Cardiac muscle cell (in vitro differentiated cells and primary cell): Measurements from ENCODE around the gene RFX3. TPM values are rescaled to one million over a fixed set of nuclear protein-coding genes. Genes with fewer than 3 reads are reported as not detected.

Experiments
- DNase-seq, 2 donors: peaks; one replicate each; pipeline versions ENCODE4 v3.0.0 to v3.0.0-alpha.2; 2010 to 2017; ENCODE audit warnings: low read depth in 1 of 2, low spot score in 1 of 2
- H3K27ac ChIP-seq: fragments of 200-600 bp; sonication (generic); 2 replicates; pipeline ENCODE4 v1.5.1; 2016
- H3K27me3 ChIP-seq: fragments of 200-600 bp; sonication (generic); 2 replicates; pipeline ENCODE4 v1.6.0; 2016; ENCODE audit warnings: control low read depth
- H3K36me3 ChIP-seq: fragments of 200-600 bp; sonication (generic); 2 replicates; pipeline ENCODE4 v1.5.1; 2016; ENCODE audit warnings: control low read depth
- H3K4me1 ChIP-seq: fragments of 200-600 bp; sonication (generic); 2 replicates; pipeline ENCODE4 v1.8.1; 2017; ENCODE audit warnings: low read depth, mild to moderate bottlenecking, mixed run types
- H3K4me3 ChIP-seq: fragments of 200-600 bp; sonication (generic); 2 replicates; pipeline ENCODE4 v1.5.1; 2016; ENCODE audit warnings: mild to moderate bottlenecking
- H3K9me3 ChIP-seq: fragments of 200-600 bp; sonication (generic); 2 replicates; pipeline ENCODE4 v1.5.1; 2017; ENCODE audit warnings: low read depth, mild to moderate bottlenecking, control low read depth
- CTCF ChIP-seq: IDR thresholded peaks from 2 replicates; pipeline ENCODE4 v1.5.1; 2012; ENCODE audit warnings: low read depth, mild to moderate bottlenecking, low read length
- polyA plus RNA-seq: library from polyadenylated mRNA; unstranded; fragments of >200 nt; fragmentation: Nextera tagmentation; extraction: Ambion mirVana; gene quantifications from 2 replicates; pipeline ENCODE4 v1.2.1, GENCODE V29; 2016
- total RNA-seq: library from RNA; depleted of rRNA; stranded (reverse); fragments of >200 nt; gene quantifications from 2 replicates; pipeline ENCODE4 v1.2.3, GENCODE V29; 2016

The RFX3 gene
- total and polyA plus RNA-seq, 2 experiments from 2014 or later, result 6.3 to 9.9 TPM

- Histone ChIP-seq H3K9me3 (no peaks in the 10 kb centered on the region), H3K4me3 (no peak overlapping the region), H3K4me1 (peaks cover 25% of the 10 kb centered on the region), H3K27me3 (no peaks in the 10 kb centered on the region), H3K36me3 (no peaks in the 10 kb centered on the region), H3K27ac (no peak overlapping the region)
- no peak for TF ChIP-seq CTCF
- DNase-seq, result no peak
These were observed 70.7 kb downstream of the RFX3 start for GRCh38 chr9:3455094-3455493.

GRCh38 chr9:3451956-3452355, 73.8 kb downstream of the RFX3 start:
- DNase-seq, result no peak
- peaks cover 24% of the 10 kb centered on the region for H3K4me1 ChIP-seq

GRCh38 chr9:3447788-3448187, 78.0 kb downstream of the RFX3 start:
- H3K36me3 ChIP-seq, result no peaks in the 10 kb centered on the region
- no peaks in the 10 kb centered on the region for H3K27me3 ChIP-seq
- no peaks in the 10 kb centered on the region for H3K9me3 ChIP-seq
- H3K4me1 ChIP-seq, result peaks cover 21% of the 10 kb centered on the region
- no peak overlapping the region for H3K4me3 ChIP-seq
- no peak for TF ChIP-seq CTCF
- DNase-seq, result no peak
- H3K27ac ChIP-seq, result no peak overlapping the region

More at GRCh38 chr9:3451956-3452355, 73.8 kb downstream of the RFX3 start:
- no peaks in the 10 kb centered on the region for H3K36me3 ChIP-seq
- H3K9me3 ChIP-seq, result no peaks in the 10 kb centered on the region
- H3K27me3 ChIP-seq, result no peaks in the 10 kb centered on the region
- H3K4me3 ChIP-seq, result no peak overlapping the region
- no peak overlapping the region for H3K27ac ChIP-seq
- no peak for TF ChIP-seq CTCF

- H3K9me3 ChIP-seq, result no peaks in the 10 kb centered on the region
- H3K27ac ChIP-seq, result no peak overlapping the region
- DNase-seq, result no peak
- H3K27me3 ChIP-seq, result no peaks in the 10 kb centered on the region
- H3K36me3 ChIP-seq, result no peaks in the 10 kb centered on the region
- peaks cover 21% of the 10 kb centered on the region for H3K4me1 ChIP-seq
- TF ChIP-seq CTCF, result no peak
- H3K4me3 ChIP-seq, result no peak overlapping the region
These were observed 78.7 kb downstream of the RFX3 start for GRCh38 chr9:3447143-3447542.

GRCh38 chr9:3446313-3446712, 79.5 kb downstream of the RFX3 start:
- Histone ChIP-seq H3K36me3 (no peaks in the 10 kb centered on the region), H3K4me1 (peaks cover 21% of the 10 kb centered on the region), H3K27me3 (no peaks in the 10 kb centered on the region), H3K4me3 (no peak overlapping the region), H3K9me3 (no peaks in the 10 kb centered on the region), H3K27ac (no peak overlapping the region)
- DNase-seq, result peak; percentile 11 to 37
- TF ChIP-seq CTCF, result no peak

GRCh38 chr9:3444016-3444415, 81.8 kb downstream of the RFX3 start:
- Histone ChIP-seq H3K4me1 (peaks cover 21% of the 10 kb centered on the region), H3K9me3 (no peaks in the 10 kb centered on the region), H3K27ac (no peak overlapping the region), H3K27me3 (no peaks in the 10 kb centered on the region), H3K4me3 (no peak overlapping the region), H3K36me3 (no peaks in the 10 kb centered on the region)
- DNase-seq, result no peak
- TF ChIP-seq CTCF, result no peak
